H1 (cell line): ENCODE data around the gene ZSCAN25. TPM values are rescaled to one million over a fixed set of nuclear protein-coding genes. Genes with fewer than 3 reads are reported as not detected.
A peak's percentile ranks its signal among the peaks of the same experiment; 100 is the strongest.

ENCODE experiments used
- CTCF ChIA-PET: fragments of 300-600 bp; sonication (Branson Sonifier 250); formaldehyde crosslinking; loops from one replicate; lab custom pipeline; 2021; ENCODE audit not compliant: partially characterized antibody; lab: Charles Lee
- POLR2A ChIA-PET: fragments of 300-600 bp; sonication (Branson Sonifier 250); formaldehyde crosslinking; loops from one replicate; lab custom pipeline; 2021; ENCODE audit warnings: inconsistent platforms; ENCODE audit not compliant: partially characterized antibody; lab: Charles Lee
- DNase-seq, 2 experiments: peaks; one replicate each; pipeline versions ENCODE4 v3.0.0 to v3.0.0-alpha.2; 2010 to 2022; ENCODE audit warnings: low spot score in 2 of 2, low read depth in 1 of 2, mixed read lengths in 1 of 2
- FAIRE-seq: peaks from 2 replicates; lab custom pipeline; 2011; peaks lifted over from hg19 to GRCh38; lab: Jason Lieb, UNC
- H2AFZ ChIP-seq: 2 replicates; pipeline ENCODE4 v1.8.1; 2012; ENCODE audit warnings: low read length, inconsistent platforms
- H2AK5ac ChIP-seq: 2 replicates; pipeline ENCODE4 v1.6.1; 2013; ENCODE audit warnings: low read depth, low read length
- H2BK120ac ChIP-seq: replicated peaks from 2 replicates; pipeline ENCODE3; 2013; ENCODE audit warnings: low read depth, low read length, inconsistent platforms
- H2BK12ac ChIP-seq: 2 replicates; pipeline ENCODE4 v1.6.1; 2013; ENCODE audit warnings: low read depth, low read length
- H2BK15ac ChIP-seq: 2 replicates; pipeline ENCODE4 v1.6.1; 2013; ENCODE audit warnings: low read length
- H2BK20ac ChIP-seq: 2 replicates; pipeline ENCODE4 v1.6.1; 2013; ENCODE audit warnings: low read length
- H2BK5ac ChIP-seq: 2 replicates; pipeline ENCODE4 v1.6.1; 2013; ENCODE audit warnings: low read depth, low read length
- H3K14ac ChIP-seq: 2 replicates; pipeline ENCODE4 v1.6.1; 2013; ENCODE audit warnings: inconsistent platforms; ENCODE audit not compliant: insufficient read length
- H3K18ac ChIP-seq: 2 replicates; pipeline ENCODE4 v1.6.1; 2013; ENCODE audit warnings: low read length; ENCODE audit errors: extremely low read depth
- H3K23ac ChIP-seq: 2 replicates; pipeline ENCODE4 v1.6.1; 2013; ENCODE audit warnings: inconsistent platforms; ENCODE audit not compliant: insufficient read length
- H3K23me2 ChIP-seq: 2 replicates; pipeline ENCODE4 v1.6.1; 2013; ENCODE audit warnings: low read depth, low read length
- H3K27ac ChIP-seq: 2 replicates; pipeline ENCODE4 v1.6.1; 2011; ENCODE audit warnings: low read depth, low read length, inconsistent platforms
- H3K27me3 ChIP-seq, 4 experiments: replicated peaks in 1 of 4; 1 replicate in 1 of 4; 2 replicates in 3 of 4; pipeline versions ENCODE4 v1.6.1 to v1.8.1; 2011 to 2013; ENCODE audit warnings: low read length in 3 of 4, mild to moderate bottlenecking in 3 of 4, inconsistent platforms in 2 of 4, mixed read lengths in 2 of 4, moderate library complexity in 1 of 4; ENCODE audit not compliant: control insufficient read depth in 3 of 4, insufficient read depth in 3 of 4; ENCODE audit errors: extremely low read depth in 1 of 4
- H3K36me3 ChIP-seq, 4 experiments: 2 replicates each; pipeline versions ENCODE4 v1.6.1 to v1.8.1; 2011 to 2013; ENCODE audit warnings: mild to moderate bottlenecking in 4 of 4, low read length in 3 of 4, moderate library complexity in 2 of 4, control low read depth in 1 of 4, inconsistent platforms in 1 of 4; ENCODE audit not compliant: insufficient read depth in 4 of 4, control insufficient read depth in 2 of 4
- H3K4ac ChIP-seq: replicated peaks from 2 replicates; pipeline ENCODE3; 2013; ENCODE audit warnings: low read length, low read depth, mixed read lengths, inconsistent platforms; ENCODE audit not compliant: insufficient read length
- H3K4me1 ChIP-seq, 4 experiments: replicated peaks in 1 of 4; 1 replicate in 1 of 4; 2 replicates in 3 of 4; pipeline versions ENCODE4 v1.6.1 to v1.8.1; 2011 to 2013; ENCODE audit warnings: low read length in 3 of 4, inconsistent platforms in 2 of 4, mixed read lengths in 1 of 4; ENCODE audit not compliant: insufficient read depth in 4 of 4, control insufficient read depth in 3 of 4
- H3K4me2 ChIP-seq, 2 experiments: 2 replicates each; pipeline versions ENCODE4 v1.6.1 to v1.8.1; 2011 to 2013; ENCODE audit warnings: low read depth in 2 of 2, low read length in 2 of 2, control low read depth in 1 of 2, inconsistent platforms in 1 of 2, mild to moderate bottlenecking in 1 of 2; ENCODE audit not compliant: insufficient read depth in 1 of 2
- H3K4me3 ChIP-seq, 4 experiments: fragments of 200-600, 300-600 bp in 1 of 4; sonication (generic), shearing (Covaris generic), sonication (Bioruptor Twin) in 1 of 4; 2 replicates each; pipeline versions ENCODE4 v1.5.1 to v1.8.1; 2011 to 2016; ENCODE audit warnings: low read length in 4 of 4, low read depth in 3 of 4, control low read depth in 2 of 4, inconsistent platforms in 2 of 4, mild to moderate bottlenecking in 2 of 4, mixed read lengths in 1 of 4, moderate library complexity in 1 of 4; ENCODE audit not compliant: insufficient read depth in 2 of 4; ENCODE audit errors: extremely low read depth in 1 of 4
- H3K56ac ChIP-seq: replicated peaks from 2 replicates; pipeline ENCODE3; 2013; ENCODE audit warnings: low read depth, mild to moderate bottlenecking, mixed read lengths, low read length, inconsistent platforms; ENCODE audit not compliant: insufficient read length
- H3K79me1 ChIP-seq: 2 replicates; pipeline ENCODE4 v1.6.1; 2013; ENCODE audit warnings: low read depth, low read length, control low read depth
- H3K79me2 ChIP-seq, 2 experiments: 2 replicates each; pipeline versions ENCODE4 v1.6.1 to v1.8.1; 2012 to 2013; ENCODE audit warnings: low read length in 2 of 2, mild to moderate bottlenecking in 2 of 2, inconsistent platforms in 1 of 2; ENCODE audit not compliant: insufficient read depth in 2 of 2, control insufficient read depth in 1 of 2
- H3K9ac ChIP-seq, 4 experiments: replicated peaks in 1 of 4; 1 replicate in 1 of 4; 2 replicates in 3 of 4; pipeline versions ENCODE4 v1.6.1 to v1.8.1; 2011 to 2013; ENCODE audit warnings: low read depth in 3 of 4, low read length in 3 of 4, control low read depth in 2 of 4, mild to moderate bottlenecking in 2 of 4, moderate library complexity in 2 of 4, inconsistent platforms in 1 of 4; ENCODE audit errors: extremely low read depth in 1 of 4
- H3K9me3 ChIP-seq, 2 experiments: 2 replicates each; pipeline versions ENCODE4 v1.6.1 to v1.8.1; 2012 to 2013; ENCODE audit warnings: mild to moderate bottlenecking in 2 of 2, moderate library complexity in 2 of 2, control low read depth in 1 of 2, inconsistent platforms in 1 of 2, low read depth in 1 of 2, low read length in 1 of 2, mixed read lengths in 1 of 2; ENCODE audit not compliant: insufficient read depth in 2 of 2
- H4K20me1 ChIP-seq, 2 experiments: replicated peaks in 1 of 2; 2 replicates each; pipeline versions ENCODE3 to v1.8.1; 2011 to 2013; ENCODE audit warnings: inconsistent platforms in 2 of 2, low read length in 2 of 2, mild to moderate bottlenecking in 1 of 2; ENCODE audit not compliant: insufficient read depth in 2 of 2, control insufficient read depth in 1 of 2
- H4K5ac ChIP-seq: 2 replicates; pipeline ENCODE4 v1.6.1; 2013; ENCODE audit warnings: low read length, low read depth, mixed read lengths, inconsistent platforms; ENCODE audit not compliant: insufficient read length
- H4K8ac ChIP-seq: 2 replicates; pipeline ENCODE4 v1.8.0; 2013; ENCODE audit warnings: mild to moderate bottlenecking, moderate library complexity, low read length, inconsistent platforms; ENCODE audit not compliant: insufficient read depth; ENCODE audit errors: extremely low read depth
- H4K91ac ChIP-seq: replicated peaks from 2 replicates; pipeline ENCODE3; 2013; ENCODE audit warnings: low read length, mixed read lengths, inconsistent platforms; ENCODE audit not compliant: insufficient read length
- CHD1 ChIP-seq: IDR thresholded peaks from 2 replicates; pipeline ENCODE4 v1.6.1; 2012; ENCODE audit warnings: low read depth, low read length, improper control_type of control experiment
- CTBP2 ChIP-seq: IDR thresholded peaks from 2 replicates; pipeline ENCODE4 v1.7.0; 2011; ENCODE audit warnings: borderline replicate concordance, mild to moderate bottlenecking, moderate library complexity, mixed read lengths, low read length; ENCODE audit not compliant: insufficient read depth, insufficient read length
- EGR1 ChIP-seq: IDR thresholded peaks from 2 replicates; pipeline ENCODE4 v1.6.1; 2011; ENCODE audit warnings: low read depth, low read length, borderline replicate concordance
- EP300 ChIP-seq, 2 experiments: IDR thresholded peaks; 1 replicate in 1 of 2; 2 replicates in 1 of 2; pipeline ENCODE4 v1.6.1; 2011 to 2012; ENCODE audit warnings: low read depth in 2 of 2, low read length in 2 of 2, mild to moderate bottlenecking in 2 of 2, borderline replicate concordance in 1 of 2, inconsistent platforms in 1 of 2, moderate library complexity in 1 of 2
- GABPA ChIP-seq: IDR thresholded peaks from 2 replicates; pipeline ENCODE4 v1.6.1; 2011; ENCODE audit warnings: mild to moderate bottlenecking, low read length, moderate library complexity, borderline replicate concordance; ENCODE audit not compliant: insufficient read depth
- KDM4A ChIP-seq: IDR thresholded peaks from one replicate; pipeline ENCODE4 v1.7.1; 2012; ENCODE audit warnings: low read depth, mild to moderate bottlenecking, moderate library complexity, low read length, inconsistent platforms; ENCODE audit not compliant: severe bottlenecking
- NANOG ChIP-seq: IDR thresholded peaks from 2 replicates; pipeline ENCODE4 v1.6.1; 2011; ENCODE audit warnings: low read length, low read depth, mild to moderate bottlenecking, inconsistent platforms; ENCODE audit not compliant: insufficient read depth, poor library complexity, severe bottlenecking
- POLR2AphosphoS5 ChIP-seq: IDR thresholded peaks from 2 replicates; pipeline ENCODE4 v1.6.1; 2011; ENCODE audit warnings: low read depth, low read length
- SAP30 ChIP-seq: fragments of 300-600 bp; sonication (generic); IDR thresholded peaks from 2 replicates; pipeline ENCODE4 v1.7.1; 2012; ENCODE audit warnings: low read length, moderate library complexity, mild to moderate bottlenecking, inconsistent platforms; ENCODE audit not compliant: insufficient read depth, insufficient replicate concordance
- SP4 ChIP-seq: IDR thresholded peaks from 2 replicates; pipeline ENCODE4 v1.6.1; 2012; ENCODE audit warnings: low read length, inconsistent platforms
- SUZ12 ChIP-seq: fragments of 200-600 bp; sonication (generic); IDR thresholded peaks from 2 replicates; pipeline ENCODE4 v1.6.1; 2012; ENCODE audit warnings: mild to moderate bottlenecking, inconsistent platforms, low read length, moderate library complexity, mixed read lengths
- WGBS, 2 experiments: shearing (Covaris generic) in 1 of 2; methylation state at CpG; one replicate each; pipeline versions ENCODE4 v1.1.6 to v1.1.7; 2013 to 2015; ENCODE audit warnings: low lambda C conversion rate in 2 of 2, mixed read lengths in 2 of 2, inconsistent platforms in 1 of 2, low coverage in 1 of 2, missing lambda C conversion rate in 1 of 2; ENCODE audit not compliant: insufficient replicate concordance in 2 of 2, insufficient coverage in 1 of 2, insufficient read length in 1 of 2; ENCODE audit errors: extremely low coverage in 1 of 2, missing lambda C conversion rate in 1 of 2; 5-methylcytosine and 5-hydroxymethylcytosine counted together
- polyA plus RNA-seq, 7 experiments: library from polyadenylated mRNA; depleted of rRNA in 3 of 7; stranded (reverse) in 5 of 7; unstranded in 2 of 7; fragments of >200 nt in 5 of 7; fragments of 200-250 nt in 2 of 7; gene quantifications; 1 replicate in 5 of 7; 2 replicates in 1 of 7; 4 replicates in 1 of 7; pipeline versions ENCODE4 v1.2.1 to v1.2.3, GENCODE V29; 2011 to 2013; ENCODE audit warnings: missing spikeins in 2 of 7, mixed read lengths in 2 of 7
- total RNA-seq: library from RNA; stranded (reverse); fragmentation: NEBNext Ultra II Directional; extraction: Animal tissue kit (Norgen Biotek cat#: 25700); gene quantifications from 2 replicates; pipeline ENCODE4 v1.2.1, GENCODE V29; 2021

ZSCAN25 gene
- total and polyA plus RNA-seq, 2 of the 8 experiments (the other 6 are each of a cell fraction or from before 2014, with no cell fraction given): 10.1 to 18.6 TPM

- no peak for FAIRE-seq
- Histone ChIP-seq H2BK120ac (no peak overlapping the region), H3K79me2 (peaks cover 0 to 12% of the 10 kb centered on the region in 2 experiments; a peak in 1 of 4 replicates), H3K27me3 (no peaks in the 10 kb centered on the region), H3K18ac (no peak overlapping the region), H4K91ac (no peak overlapping the region), H3K4me2 (peak overlapping the region; percentile 54 to 98), H3K4me1 (no peaks in the 10 kb centered on the region; a peak in 2 of 7 replicates), H3K14ac (no peak overlapping the region), H2BK20ac (no peak overlapping the region), H3K27ac (no peak overlapping the region), H2BK15ac (no peak overlapping the region), H3K4ac (no peak overlapping the region), H3K9ac (peak overlapping the region in 2 of 4 experiments; percentile 47 to 99; a peak in 2 of 7 replicates), H4K8ac (peak overlapping the region; percentile 58; the same call in 1 of the 2 replicates), H4K20me1 (peaks cover 0 to 4% of the 10 kb centered on the region in 2 experiments), H3K23me2 (peaks cover 7% of the 10 kb centered on the region), H3K4me3 (peak overlapping the region; percentile 88 to 96 (median 94); a peak in 5 of 8 replicates), H3K9me3 (no peaks in the 10 kb centered on the region), H3K36me3 (peaks cover 3 to 26% (median 19%) of the 10 kb centered on the region in 4 experiments; a peak in 7 of 8 replicates), H2AFZ (peak overlapping the region; percentile 100; the same call in 1 of the 2 replicates), H4K5ac (peak overlapping the region; percentile 28), H2BK12ac (no peak overlapping the region), H3K23ac (no peak overlapping the region), H2BK5ac (no peak overlapping the region; the same call in 1 of the 2 replicates), H3K79me1 (peaks cover 8% of the 10 kb centered on the region), H3K56ac (no peak overlapping the region), H2AK5ac (no peak overlapping the region)
- ChIA-PET POLR2A (interaction anchor here (0.7 to 2.8 kb wide), 24 partner anchors 9 to 590 kb away, joined by 3 to 17 read pairs (median 6); partner anchors contain the start of genes TMEM225B, ZKSCAN1, ZNF655 and ZNF789), CTCF (interaction anchor here (0.6 to 4.1 kb wide), 15 partner anchors 9 to 388 kb away, joined by 3 to 28 read pairs (median 5); partner anchors contain the start of genes TMEM225B and ZNF655)
- DNase-seq: no peak
- 86% methylated on average over 5 of the region's 5 CpGs; no CpG with 5 or more reads in 1 of the 2 experiments for WGBS, 2 experiments
- TF ChIP-seq SAP30: no peak
- TF ChIP-seq SP4: no peak
- TF ChIP-seq SUZ12: no peak
- TF ChIP-seq KDM4A: no peak
- no peak for TF ChIP-seq GABPA
- no peak for TF ChIP-seq NANOG
- TF ChIP-seq CHD1: no peak
- TF ChIP-seq CTBP2: no peak
- no peak for TF ChIP-seq EP300 (IDR thresholded peaks at IDR 0.05; ENCODE audit: borderline replicate concordance in 1 of 2, low read depth in 2 of 2, low read length in 2 of 2)
- TF ChIP-seq EGR1: no peak
- TF ChIP-seq POLR2AphosphoS5: no peak
Measured at GRCh38 chr7:99615989-99616358, 772 bp upstream of the ZSCAN25 start.
